ENCODE results near the gene ELMO1.

GRCh38 chr7:37112876-37113275, 335.8 kb downstream of the ELMO1 start:
- no peak for TF ChIP-seq CTCF (IDR thresholded peaks at IDR 0.05)
- no peak for TF ChIP-seq POLR2A (IDR thresholded peaks at IDR 0.05)

Measured in lower leg skin (tissue), 3 donors.